Rectal smooth muscle tissue (tissue), 1 donor: ENCODE results near the gene PLIN5.

Experiments used
- H3K27ac ChIP-seq: one replicate; pipeline ENCODE4 v1.7.0; 2013; ENCODE audit warnings: low read depth, low read length, inconsistent platforms
- H3K27me3 ChIP-seq: one replicate; pipeline ENCODE4 v1.7.0; 2013; ENCODE audit warnings: low read length; ENCODE audit not compliant: control insufficient read depth, insufficient read depth
- H3K36me3 ChIP-seq: one replicate; pipeline ENCODE4 v1.7.0; 2013; ENCODE audit warnings: low read length; ENCODE audit not compliant: control insufficient read depth, insufficient read depth
- H3K4me1 ChIP-seq: one replicate; pipeline ENCODE4 v1.7.0; 2013; ENCODE audit warnings: low read length; ENCODE audit not compliant: control insufficient read depth, insufficient read depth
- H3K4me3 ChIP-seq: one replicate; pipeline ENCODE4 v1.7.0; 2013; ENCODE audit warnings: low read length
- H3K9ac ChIP-seq: one replicate; pipeline ENCODE4 v1.7.0; 2013; ENCODE audit warnings: low read length

The PLIN5 gene

GRCh38 chr19:4501691-4502090 lies 33.3 kb downstream of the PLIN5 start:
- H3K36me3 ChIP-seq, result peaks cover 27% of the 10 kb centered on the region
- H3K4me1 ChIP-seq, result peaks cover 3% of the 10 kb centered on the region
- no peak overlapping the region for H3K9ac ChIP-seq
- no peak overlapping the region for H3K4me3 ChIP-seq
- H3K27me3 ChIP-seq, result no peaks in the 10 kb centered on the region
- H3K27ac ChIP-seq, result no peak overlapping the region

- Histone ChIP-seq H3K36me3 (peaks cover 23% of the 10 kb centered on the region), H3K27me3 (no peaks in the 10 kb centered on the region), H3K27ac (no peak overlapping the region), H3K4me1 (peaks cover 3% of the 10 kb centered on the region), H3K9ac (no peak overlapping the region), H3K4me3 (no peak overlapping the region)
Observed at GRCh38 chr19:4500841-4501591, 34.0 kb downstream of the PLIN5 start.

DNA sequence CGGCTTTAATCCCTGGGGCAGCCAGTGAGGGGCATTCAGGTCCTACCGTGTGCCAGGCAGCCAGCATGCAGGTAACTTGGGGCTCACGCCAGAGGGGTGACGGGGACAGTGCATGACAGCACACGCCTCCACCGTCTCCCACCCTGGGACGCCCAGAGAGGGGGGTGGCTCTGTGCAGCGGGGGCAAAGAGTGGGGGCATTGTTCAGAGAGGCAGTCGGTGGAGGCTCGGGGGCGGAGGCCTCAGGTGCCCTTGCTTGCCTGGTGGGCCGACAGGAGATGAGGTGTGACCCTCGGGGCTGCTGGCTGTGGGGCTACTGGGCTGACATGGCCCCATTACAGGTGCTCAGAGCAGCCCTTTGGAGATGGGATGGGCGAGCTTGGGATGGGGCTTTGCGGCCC lies 35.2 kb downstream of the PLIN5 start:
- no peaks in the 10 kb centered on the region for H3K27me3 ChIP-seq
- no peak overlapping the region for H3K9ac ChIP-seq
- peaks cover 18% of the 10 kb centered on the region for H3K36me3 ChIP-seq
- no peak overlapping the region for H3K4me3 ChIP-seq
- H3K4me1 ChIP-seq, result peaks cover 3% of the 10 kb centered on the region
- no peak overlapping the region for H3K27ac ChIP-seq

DNA sequence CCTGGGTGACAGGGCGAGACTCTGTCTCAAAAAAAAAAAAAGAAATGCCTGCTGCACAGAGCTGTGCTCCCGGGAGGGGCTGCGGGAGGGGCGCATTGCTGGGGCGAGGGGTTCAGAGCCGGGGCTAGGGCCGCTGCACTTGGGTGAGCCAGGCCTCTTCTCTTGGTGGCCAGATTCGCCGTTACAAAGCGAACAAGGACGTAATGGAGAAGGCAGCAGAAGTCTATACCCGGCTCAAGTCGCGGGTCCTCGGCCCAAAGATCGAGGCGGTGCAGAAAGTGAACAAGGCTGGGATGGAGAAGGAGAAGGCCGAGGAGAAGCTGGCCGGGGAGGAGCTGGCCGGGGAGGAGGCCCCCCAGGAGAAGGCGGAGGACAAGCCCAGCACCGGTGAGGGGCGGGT lies 35.7 kb downstream of the PLIN5 start:
- Histone ChIP-seq H3K27ac (no peak overlapping the region), H3K27me3 (no peaks in the 10 kb centered on the region), H3K36me3 (peaks cover 15% of the 10 kb centered on the region), H3K9ac (no peak overlapping the region), H3K4me1 (peaks cover 3% of the 10 kb centered on the region), H3K4me3 (no peak overlapping the region)

GRCh38 chr19:4498694-4499093 lies 36.3 kb downstream of the PLIN5 start:
- Histone ChIP-seq H3K27me3 (no peaks in the 10 kb centered on the region), H3K36me3 (peaks cover 17% of the 10 kb centered on the region), H3K4me1 (peaks cover 3% of the 10 kb centered on the region), H3K27ac (no peak overlapping the region), H3K4me3 (no peak overlapping the region), H3K9ac (no peak overlapping the region)

GRCh38 chr19:4497770-4498389 lies 37.1 kb downstream of the PLIN5 start:
- Histone ChIP-seq H3K27ac (no peak overlapping the region), H3K4me1 (peaks cover 3% of the 10 kb centered on the region), H3K27me3 (no peaks in the 10 kb centered on the region), H3K36me3 (peaks cover 20% of the 10 kb centered on the region), H3K9ac (no peak overlapping the region), H3K4me3 (no peak overlapping the region)

GRCh38 chr19:4496304-4496703 lies 38.7 kb downstream of the PLIN5 start:
- Histone ChIP-seq H3K27me3 (no peaks in the 10 kb centered on the region), H3K4me1 (no peaks in the 10 kb centered on the region), H3K9ac (no peak overlapping the region), H3K27ac (no peak overlapping the region), H3K4me3 (no peak overlapping the region), H3K36me3 (peaks cover 22% of the 10 kb centered on the region)

DNA sequence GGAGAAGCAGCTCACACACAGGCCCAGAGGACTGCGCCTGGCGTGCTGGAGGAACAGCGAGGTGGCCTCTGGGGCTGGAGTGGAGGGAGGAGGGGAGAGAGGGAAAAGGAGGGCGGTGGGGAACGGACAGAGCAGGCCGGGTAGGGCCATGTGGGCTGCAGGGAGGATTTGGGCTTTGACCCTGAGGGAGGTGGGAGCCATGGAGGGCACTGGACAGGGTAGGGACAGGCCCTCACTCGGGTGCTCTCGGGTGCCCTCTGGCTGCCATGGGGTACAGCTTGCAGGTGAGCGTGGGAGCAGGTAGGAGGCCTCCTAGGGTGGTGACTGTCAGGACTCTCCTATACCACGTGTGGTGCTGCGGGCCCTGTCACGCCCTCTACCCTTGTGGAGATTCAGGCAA lies 39.6 kb downstream of the PLIN5 start:
- Histone ChIP-seq H3K27me3 (no peaks in the 10 kb centered on the region), H3K36me3 (peaks cover 19% of the 10 kb centered on the region), H3K27ac (no peak overlapping the region), H3K4me1 (no peaks in the 10 kb centered on the region), H3K4me3 (no peak overlapping the region), H3K9ac (no peak overlapping the region)

- Histone ChIP-seq H3K36me3 (peaks cover 24% of the 10 kb centered on the region), H3K27me3 (no peaks in the 10 kb centered on the region), H3K27ac (no peak overlapping the region), H3K9ac (no peak overlapping the region), H3K4me3 (no peak overlapping the region), H3K4me1 (no peaks in the 10 kb centered on the region)
Observed at GRCh38 chr19:4494691-4495064, 40.3 kb downstream of the PLIN5 start.

DNA sequence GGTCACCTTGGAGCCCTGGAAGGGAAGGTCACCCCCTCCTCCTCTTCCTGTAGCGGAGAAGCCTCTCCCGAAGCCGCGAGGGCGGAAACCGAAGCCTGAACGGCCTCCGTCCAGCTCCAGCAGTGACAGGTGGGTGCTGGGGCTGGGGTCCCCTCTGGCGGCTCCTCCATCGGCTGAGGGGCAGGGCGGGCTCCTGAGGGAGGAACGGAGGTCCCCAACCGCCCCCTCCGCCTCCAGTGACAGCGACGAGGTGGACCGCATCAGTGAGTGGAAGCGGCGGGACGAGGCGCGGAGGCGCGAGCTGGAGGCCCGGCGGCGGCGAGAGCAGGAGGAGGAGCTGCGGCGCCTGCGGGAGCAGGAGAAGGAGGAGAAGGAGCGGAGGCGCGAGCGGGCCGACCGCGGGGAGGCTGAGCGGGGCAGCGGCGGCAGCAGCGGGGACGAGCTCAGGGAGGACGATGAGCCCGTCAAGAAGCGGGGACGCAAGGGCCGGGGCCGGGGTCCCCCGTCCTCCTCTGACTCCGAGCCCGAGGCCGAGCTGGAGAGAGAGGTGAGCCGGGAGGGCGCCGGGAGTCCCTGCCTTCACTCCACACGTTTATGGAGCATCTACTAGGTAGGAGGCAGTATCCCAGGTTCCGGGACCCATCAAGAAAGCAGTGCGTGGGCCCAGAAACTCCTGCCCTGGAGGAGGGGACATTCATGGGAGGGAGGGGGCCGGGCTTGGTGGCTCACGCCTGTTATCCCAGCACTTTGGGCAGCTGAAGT lies 40.9 kb downstream of the PLIN5 start:
- Histone ChIP-seq H3K36me3 (peaks cover 26% of the 10 kb centered on the region), H3K4me1 (no peaks in the 10 kb centered on the region), H3K27me3 (no peaks in the 10 kb centered on the region), H3K9ac (no peak overlapping the region), H3K27ac (no peak overlapping the region), H3K4me3 (no peak overlapping the region)

DNA sequence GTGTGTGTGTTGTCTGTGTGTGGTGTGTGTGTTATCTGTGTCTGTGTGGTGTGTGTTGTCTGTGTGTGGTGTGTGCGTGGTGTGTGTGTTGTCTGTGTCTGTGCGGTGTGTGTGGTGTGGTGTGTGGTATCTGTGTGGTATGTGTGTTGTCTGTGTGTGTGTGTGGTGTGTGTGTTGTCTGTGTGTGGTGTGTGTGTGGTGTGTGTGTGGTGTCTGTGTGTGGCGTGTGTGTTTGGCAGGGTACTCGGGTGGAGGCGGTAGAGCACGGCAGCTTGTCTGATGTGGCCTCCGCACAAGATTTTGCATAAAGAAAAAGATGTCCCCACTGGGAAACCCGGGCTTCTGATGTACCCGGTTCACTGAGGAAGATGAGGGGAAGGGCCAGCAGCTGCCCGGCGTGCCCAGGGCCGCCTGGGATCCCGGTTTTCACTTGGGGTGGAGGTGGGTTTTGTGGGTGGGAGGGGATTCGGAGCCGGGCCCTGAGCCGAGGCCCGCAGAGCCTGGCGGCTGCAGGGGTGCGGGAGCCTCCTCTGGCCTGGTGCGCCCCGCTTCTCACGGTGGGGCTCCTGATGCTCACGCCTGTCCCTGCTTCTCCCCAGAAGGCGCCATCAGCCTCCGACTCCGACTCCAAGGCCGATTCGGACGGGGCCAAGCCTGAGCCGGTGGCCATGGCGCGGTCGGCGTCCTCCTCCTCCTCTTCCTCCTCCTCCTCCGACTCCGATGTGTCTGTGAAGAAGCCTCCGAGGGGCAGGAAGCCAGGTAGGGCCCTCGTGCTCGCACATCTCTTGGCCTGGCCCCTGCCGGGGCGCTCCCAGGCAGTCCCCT lies 41.7 kb downstream of the PLIN5 start:
- Histone ChIP-seq H3K4me1 (no peaks in the 10 kb centered on the region), H3K27ac (no peak overlapping the region), H3K27me3 (no peaks in the 10 kb centered on the region), H3K4me3 (no peak overlapping the region), H3K9ac (no peak overlapping the region), H3K36me3 (peaks cover 26% of the 10 kb centered on the region)
